Left colon (tissue), 2 donors: ENCODE measurements around the gene TSPAN7. TPM values are rescaled to one million over a fixed set of nuclear protein-coding genes. Genes with fewer than 3 reads are reported as not detected.

Source experiments
- ATAC-seq: fragments of 200-7000 bp; cut with Tn5 transposase; one replicate; pipeline ENCODE4 v1.9.1; 2020; ENCODE audit warnings: mild to moderate bottlenecking, moderate library complexity
- DNase-seq, 2 donors: peaks; one replicate each; pipeline ENCODE4 v3.0.0-alpha.2; 2020
- intact Hi-C, 2 donors: fragments of 100-400 bp; cut with DNase I in 1 of 2; cut with micrococcal nuclease in 1 of 2; formaldehyde crosslinking; loops; one replicate each; pipeline versions ENCODE4 v1.11.2 to v1.14.0; 2022; cut with DNase I, micrococcal nuclease
- total RNA-seq, 2 donors: library from RNA; stranded (reverse); fragmentation: NEBNext Ultra II Directional; extraction: Animal tissue kit (Norgen Biotek cat#: 25700); gene quantifications; one replicate each; pipeline ENCODE4 v1.2.1, GENCODE V29; 2021
- donor health status: DM: no; HTN: no; CAD: no.
- donor health status: DM: yes; HTN: yes; CAD: no.

TSPAN7 gene
- total RNA-seq, 2 donors from 2014 or later: 97.1 to 114 TPM

DNA sequence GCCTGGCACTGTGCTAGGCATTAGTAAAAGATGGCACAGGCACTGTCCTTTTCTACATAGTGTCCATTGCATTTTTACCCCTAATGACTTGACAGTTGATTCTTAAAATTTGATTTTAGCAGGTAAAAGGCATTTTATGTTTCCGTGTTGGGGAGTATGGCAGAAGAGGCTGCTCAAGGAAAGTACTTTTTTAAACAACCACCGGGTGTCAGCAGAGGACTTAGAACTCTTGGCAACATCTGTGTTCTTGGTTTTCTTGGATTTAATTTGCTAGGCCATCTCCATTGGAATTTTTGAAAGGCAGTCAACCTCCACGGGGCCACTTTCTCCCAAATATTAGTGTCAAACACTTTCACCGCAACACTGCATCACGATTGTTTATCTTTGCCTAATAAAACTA lies 102.9 kb downstream of the TSPAN7 start:
- intact Hi-C loops: no loop called here
- ATAC-seq (peak; percentile 61), DNase-seq (no peak)

DNA sequence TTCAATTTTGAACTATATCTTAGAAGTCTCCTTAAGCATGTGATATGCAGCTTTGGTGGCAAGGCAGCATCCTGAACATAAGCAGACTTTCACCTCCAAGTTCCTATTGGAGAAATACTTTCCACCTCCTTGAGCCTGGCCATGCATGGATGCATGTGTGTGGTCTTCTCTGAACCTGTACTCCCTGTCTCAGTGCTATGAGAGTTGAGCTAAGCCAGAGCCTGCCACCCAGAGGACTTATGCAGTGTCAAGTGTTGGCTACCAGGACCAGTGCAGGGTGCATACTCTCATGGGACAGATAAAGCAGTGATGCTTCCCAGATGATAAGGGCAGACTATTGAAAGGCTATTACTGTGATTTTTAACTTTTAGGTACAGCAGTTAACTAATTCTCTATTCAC lies 105.6 kb downstream of the TSPAN7 start:
- intact Hi-C loops: no loop called here
- DNase-seq: no peak
- ATAC-seq: no peak

DNA sequence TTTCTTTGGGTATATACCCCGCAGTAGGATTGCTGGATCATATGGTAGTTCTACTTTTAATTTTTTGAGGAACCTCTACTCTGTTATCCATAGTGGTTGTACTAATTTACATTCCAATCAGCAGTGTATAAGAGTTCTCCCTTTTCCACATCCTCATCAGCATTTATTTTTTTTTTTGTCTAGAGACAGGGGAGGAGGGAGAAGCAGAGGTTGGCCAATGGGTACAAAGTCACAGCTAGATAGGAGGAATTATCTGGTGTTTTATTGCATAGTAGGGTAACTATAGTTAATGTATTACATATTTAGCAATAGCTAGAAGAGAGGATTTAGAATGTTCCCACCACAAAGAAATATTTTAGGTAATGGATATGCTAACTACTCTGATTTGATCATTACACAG lies 107.4 kb downstream of the TSPAN7 start:
- ATAC-seq: peak; percentile 85
- intact Hi-C loops: no loop called here
- no peak for DNase-seq

DNA sequence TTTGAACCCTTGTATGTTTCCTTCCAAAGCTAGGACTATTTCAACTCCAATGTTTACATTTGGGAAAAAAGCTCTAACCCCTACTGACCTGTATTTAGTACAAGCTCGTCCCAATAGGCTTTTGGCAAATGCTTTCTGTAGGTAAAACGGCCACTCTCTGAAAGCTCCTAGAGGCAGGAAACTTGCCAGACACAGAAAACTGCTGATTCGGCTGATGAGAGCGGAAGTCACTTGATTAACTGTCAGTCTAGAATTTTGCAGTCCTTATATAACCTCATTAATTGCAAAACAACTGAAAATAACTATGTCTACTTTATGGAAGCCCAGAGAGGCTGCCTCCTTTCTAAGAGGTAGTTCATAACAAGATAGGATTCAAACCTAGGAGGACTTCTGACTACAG lies 108.1 kb downstream of the TSPAN7 start:
- no peak for ATAC-seq
- no peak for DNase-seq
- intact Hi-C loops: no loop called here

DNA sequence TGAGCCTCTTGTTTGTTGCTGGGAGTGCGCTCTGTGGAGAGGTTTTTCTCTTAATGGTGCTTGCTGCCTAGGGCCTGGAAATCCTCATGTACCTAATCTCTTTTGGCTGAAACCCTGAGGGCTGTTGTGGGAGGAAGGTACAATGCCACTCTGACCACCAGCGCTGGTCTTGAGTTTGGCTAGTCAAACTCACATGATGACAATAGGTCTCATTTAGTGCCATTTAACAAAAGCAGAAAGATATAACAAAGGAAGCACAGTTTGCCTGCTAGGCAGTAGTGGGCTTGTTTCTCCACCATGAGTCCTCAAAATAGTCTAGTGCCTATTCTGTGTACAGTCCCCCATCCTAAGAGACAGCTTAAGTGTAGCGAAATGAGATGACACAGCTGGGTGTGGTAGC lies 111.3 kb downstream of the TSPAN7 start:
- intact Hi-C loops: no loop called here
- DNase-seq (no peak), ATAC-seq (no peak)

DNA sequence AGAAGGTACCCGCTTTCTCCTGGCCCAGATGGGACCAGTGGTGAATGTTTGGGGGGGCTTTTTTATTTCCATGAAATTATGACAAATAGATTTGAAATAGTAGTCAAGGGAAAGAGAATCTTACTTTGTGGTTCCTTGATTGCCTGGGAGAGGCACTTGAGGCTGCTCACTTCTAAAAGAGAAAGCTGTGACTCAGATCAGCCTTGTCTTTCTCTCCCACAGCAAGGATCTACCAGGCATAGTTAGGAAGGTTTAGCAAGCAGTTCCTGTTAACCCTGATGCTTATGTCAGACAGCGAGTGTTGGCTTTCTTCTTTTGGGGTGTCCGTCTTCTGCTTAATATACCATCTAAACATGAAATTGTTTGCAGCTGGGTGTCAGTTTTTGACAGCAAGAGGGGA lies 114.5 kb downstream of the TSPAN7 start:
- DNase-seq (no peak), ATAC-seq (no peak)
- intact Hi-C loops: no loop called here

DNA sequence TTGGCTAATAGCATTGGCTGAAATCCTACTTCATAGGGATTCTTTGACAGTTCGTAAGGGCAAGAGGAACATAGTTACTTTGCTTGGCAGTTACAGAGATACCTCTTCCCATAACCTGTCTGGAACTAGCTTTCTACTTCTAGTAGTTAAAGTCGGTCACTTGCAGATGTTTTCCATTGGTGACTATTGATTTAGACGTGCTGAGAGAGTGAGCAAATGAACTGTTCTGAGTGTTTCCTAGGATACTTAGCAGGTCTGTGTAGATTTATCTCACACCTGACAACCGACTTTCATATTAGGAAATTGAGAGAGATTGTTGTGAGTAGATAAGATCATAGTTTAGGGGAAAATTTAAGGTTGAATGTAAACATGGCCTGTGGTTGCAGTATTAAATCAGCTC lies 116.8 kb downstream of the TSPAN7 start:
- ATAC-seq (no peak), DNase-seq (no peak)
- intact Hi-C loops: no loop called here

DNA sequence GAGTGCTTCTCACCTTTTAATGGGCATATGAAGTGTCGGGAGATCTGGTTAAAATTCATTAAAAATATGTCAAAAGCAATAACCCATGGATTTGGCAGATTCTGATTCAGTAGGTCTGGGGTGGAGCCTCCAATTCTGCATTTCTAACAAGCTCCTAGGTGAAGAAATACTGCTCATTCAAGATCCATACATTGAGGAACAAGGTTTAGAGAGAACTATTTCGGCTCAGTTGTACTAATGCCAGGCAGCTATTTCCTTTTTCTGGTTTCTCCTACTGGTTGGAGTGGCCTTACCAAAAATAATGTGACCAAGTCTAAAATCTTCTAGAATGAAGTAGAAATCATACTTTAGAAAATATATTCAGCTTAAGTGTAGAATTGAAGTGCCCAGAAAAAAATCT lies 117.5 kb downstream of the TSPAN7 start:
- intact Hi-C loops: no loop called here
- DNase-seq (no peak), ATAC-seq (no peak)

DNA sequence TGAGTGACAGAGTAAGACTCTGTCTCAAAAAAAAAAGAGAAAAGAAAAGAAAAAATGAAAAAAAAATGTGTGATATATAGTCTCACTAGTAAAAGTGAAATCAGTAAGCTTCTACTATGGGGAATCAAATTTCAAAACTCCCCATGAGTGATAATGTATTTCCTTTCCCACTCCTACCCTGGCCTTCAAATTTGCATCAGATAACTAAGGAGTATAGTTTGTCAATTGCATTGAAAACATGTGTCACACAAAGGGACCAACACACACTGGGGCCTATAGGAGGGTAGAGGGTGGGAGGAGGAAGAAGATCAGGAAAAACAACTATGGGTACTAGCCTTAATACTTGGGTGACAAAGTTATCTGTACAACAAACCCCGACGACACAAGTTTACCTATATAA lies 118.4 kb downstream of the TSPAN7 start:
- ATAC-seq: no peak
- DNase-seq: no peak
- intact Hi-C loops: no loop called here

DNA sequence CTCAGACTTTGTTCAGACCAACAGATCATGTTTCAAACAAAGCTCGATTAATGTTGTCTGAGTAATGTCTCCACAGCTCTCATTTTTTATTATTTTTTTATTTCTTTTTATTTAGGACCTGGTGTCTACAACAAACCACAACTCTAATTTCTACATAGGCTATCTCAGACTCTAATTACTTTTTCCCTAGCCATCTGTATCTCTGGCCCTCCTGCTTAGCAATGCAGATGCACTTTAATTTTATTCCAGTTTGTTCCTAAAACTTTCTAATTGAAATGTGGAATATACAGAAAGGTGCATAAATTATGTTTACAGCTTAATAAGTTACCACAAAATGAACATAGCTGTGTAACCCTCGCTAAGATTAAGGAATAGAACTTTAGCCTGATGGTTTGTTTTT lies 120.8 kb downstream of the TSPAN7 start:
- intact Hi-C loops: no loop called here
- ATAC-seq (no peak), DNase-seq (no peak)

DNA sequence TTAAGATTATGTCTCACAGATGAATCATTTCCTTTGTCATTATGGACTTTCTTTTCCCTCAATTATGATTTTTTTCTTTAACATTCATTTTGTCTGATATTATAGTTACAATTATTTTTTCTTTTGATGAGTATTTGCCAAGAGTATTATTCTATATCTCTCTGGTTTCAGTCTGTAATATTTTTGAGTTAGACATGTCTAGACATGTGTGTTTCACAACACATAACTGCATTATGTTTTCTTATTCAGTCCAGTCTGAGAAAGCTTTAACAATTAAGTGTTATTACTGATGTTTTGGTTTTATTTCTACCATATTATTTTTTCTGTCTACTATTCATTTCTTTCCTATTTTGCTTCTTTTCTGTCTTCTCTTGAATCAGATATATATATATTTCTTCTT lies 131.6 kb downstream of the TSPAN7 start:
- ATAC-seq (no peak), DNase-seq (no peak)
- intact Hi-C loops: no loop called here

DNA sequence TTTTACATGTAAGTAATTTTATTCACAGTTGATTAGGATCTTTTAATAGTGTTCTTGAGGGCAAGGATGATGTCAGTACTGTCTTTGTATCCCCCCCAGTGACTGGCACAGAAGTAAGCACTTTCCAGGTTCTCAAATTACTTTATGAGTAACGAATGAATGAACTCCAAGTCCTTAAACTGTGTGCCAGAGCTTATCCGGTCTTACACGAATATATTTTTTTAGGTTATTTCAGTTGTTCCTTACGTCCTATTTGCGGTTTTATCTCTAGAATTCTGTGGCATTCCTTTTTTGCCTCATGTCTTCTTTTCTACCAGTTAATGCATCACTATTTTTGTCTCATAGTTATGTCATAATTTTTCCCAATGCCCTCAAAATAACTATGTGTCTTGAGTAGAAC lies 133.1 kb downstream of the TSPAN7 start:
- no peak for DNase-seq
- ATAC-seq: no peak
- intact Hi-C loops: no loop called here

DNA sequence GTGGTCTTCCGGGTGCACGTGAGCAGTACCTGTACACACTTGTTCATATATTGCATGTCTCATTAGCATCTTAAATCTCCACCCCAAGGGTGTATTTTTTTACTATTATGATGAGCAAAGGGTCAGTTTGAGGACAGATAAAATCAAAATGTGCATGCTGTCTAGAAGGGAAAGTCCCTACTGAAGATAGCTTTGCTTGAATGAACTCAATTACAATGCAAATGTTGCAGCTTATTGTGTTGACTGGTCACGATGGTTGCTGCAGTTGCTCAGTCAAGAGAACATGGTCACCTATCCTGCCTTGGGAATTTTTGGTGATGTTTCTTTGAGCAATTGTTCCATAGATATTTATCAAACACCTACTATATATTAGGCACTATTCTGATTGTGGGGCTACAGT lies 136.1 kb downstream of the TSPAN7 start:
- no peak for ATAC-seq
- intact Hi-C loops: no loop called here
- no peak for DNase-seq

DNA sequence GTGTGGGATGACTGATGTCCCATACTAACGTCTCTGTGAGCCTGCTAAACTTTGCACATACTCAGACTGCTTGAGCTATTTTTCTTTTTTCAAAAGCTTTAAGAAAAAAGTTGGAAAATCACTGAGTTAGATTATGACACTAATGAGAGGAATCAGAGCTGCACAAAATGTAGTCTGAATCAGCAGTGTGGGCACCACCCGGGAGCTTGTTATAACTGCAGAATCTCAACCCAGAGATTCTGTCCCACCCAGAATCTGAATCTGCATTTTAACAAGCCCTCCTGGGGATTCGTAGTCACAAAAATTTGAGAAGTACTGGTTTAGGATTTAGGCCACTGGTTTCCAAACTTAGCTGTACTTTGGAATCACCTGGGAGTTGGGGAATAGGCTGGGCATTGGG lies 137.8 kb downstream of the TSPAN7 start:
- DNase-seq (no peak), ATAC-seq (no peak)
- intact Hi-C loops: no loop called here

DNA sequence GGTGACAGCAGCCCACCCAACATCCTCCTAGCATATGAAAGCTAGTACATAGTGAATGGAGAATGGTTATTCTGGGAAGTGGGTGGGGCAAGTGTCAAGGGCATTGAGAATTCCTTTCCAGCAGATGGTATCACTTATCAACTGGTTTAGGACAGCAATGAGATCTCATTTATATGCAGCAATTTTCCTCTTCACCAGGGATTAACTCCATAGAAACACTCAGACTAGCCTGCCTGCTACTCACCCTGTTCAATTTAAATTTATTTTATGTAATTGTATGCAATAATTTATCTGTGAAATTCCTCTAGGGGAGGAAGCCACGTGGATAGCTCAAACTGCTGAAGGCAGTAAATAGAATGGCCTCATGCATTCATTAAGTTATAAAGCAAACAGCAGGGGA lies 138.4 kb downstream of the TSPAN7 start:
- ATAC-seq: no peak
- DNase-seq: no peak
- intact Hi-C loops: no loop called here

DNA sequence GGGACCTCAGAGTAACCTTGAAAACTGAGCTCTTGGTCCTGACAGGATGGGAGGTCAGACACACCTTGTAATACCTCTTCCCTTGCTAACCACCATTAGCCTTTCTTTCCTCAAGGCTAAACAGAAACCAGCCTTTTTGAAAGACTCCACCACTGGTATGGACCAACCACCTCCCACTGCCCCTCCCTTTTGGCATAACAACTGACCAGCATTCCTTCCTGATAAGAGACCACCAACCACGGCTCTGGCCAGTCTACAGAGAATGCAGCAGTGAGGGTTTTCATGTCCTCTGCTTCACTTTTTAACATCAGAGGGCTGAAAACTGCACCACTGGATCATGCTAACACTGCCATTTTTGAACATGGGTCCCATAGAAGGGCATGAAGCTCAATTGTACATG lies 139.7 kb downstream of the TSPAN7 start:
- ATAC-seq (no peak), DNase-seq (no peak)
- intact Hi-C loops: no loop called here

DNA sequence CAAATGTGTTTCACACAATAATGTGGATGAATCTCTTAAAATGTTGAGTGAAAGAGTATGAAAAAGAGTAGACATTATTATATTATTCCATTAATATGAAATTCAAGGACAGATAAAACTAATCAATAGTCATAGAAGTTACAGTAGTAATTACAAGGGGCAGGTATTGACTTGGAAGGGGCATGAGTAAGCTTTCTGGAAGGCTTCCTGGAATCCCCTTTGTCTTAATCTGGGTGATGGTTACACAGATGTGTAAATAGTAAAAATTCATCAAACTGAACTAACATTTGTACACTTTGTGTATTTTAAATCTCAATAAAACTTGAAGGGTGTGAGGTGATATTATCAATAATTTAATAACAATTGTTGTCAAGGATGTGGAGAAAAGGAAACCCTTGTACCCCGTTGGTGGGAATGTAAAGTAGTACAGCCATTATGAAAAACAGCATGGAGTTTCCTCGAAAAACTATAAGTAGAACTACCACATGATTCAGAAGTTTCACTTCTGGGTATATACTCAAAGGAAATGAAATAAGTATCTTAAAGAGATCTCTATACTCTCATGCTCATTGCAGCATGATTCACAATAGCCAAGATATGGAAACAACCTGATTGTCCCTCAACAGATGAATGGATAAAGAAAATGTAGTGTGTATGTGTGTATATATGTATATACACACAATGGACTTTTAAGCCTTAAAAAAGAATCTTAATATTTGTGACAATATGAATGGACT lies 143.0 kb downstream of the TSPAN7 start:
- intact Hi-C loops: no loop called here
- DNase-seq: no peak
- no peak for ATAC-seq

DNA sequence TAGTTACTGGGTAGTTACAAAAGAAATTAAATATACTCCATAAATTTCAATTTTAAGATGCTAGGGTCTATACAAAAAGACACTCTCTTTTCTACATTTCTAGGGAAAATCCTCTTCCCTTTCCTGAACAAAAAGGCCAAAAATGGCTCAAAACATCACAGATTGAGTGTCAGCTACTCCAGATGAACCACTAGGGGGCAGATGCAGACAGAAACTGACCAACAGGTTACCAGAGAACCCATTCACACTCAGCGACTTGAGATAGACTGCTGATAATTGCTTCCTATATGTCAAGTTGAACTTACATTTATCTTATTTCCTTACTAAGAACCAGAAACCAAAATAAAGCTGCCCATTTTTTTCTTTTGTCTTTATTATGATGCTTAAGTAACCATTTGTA lies 156.5 kb downstream of the TSPAN7 start:
- DNase-seq (no peak), ATAC-seq (no peak)
- intact Hi-C loops: no loop called here

DNA sequence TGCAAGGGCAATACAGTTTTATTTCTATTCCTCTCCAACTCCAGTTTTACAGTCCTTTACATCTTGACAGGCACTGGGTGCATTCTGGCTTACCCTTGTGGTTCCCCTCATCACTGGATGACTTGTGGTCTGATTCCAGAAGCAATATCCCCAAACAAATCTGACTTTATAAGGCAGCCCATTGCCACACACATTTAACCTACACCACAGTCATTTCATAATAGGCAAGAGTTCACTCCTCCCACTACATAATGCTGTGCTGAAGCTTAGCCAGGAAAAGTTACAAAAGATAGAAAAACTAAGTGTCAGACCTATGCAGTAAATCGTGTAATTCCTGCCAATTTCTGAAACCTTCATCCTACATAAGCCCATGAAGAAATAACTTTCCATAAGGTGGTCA lies 157.0 kb downstream of the TSPAN7 start:
- ATAC-seq: no peak
- intact Hi-C loops: no loop called here
- DNase-seq: no peak

DNA sequence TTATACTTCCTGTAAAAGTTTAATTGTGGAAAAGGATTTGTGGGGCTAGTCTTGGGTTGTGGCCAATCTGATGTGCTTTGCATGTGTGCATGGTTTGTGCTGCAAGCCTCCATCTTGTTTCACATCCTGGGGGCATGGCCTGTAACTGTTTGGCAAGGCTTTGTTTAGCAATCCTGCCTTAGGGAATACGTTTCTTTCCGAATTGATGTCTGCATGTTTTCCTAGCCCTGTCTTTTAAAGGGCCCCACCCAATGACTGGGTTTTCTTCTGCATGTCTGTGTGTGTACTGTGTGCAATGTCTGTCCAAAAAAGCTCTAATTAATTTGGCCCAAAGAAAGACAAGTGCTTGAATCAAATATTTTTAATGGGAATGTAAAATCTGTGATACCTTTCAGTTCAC lies 165.3 kb downstream of the TSPAN7 start:
- ATAC-seq: no peak
- intact Hi-C loops: no loop called here

DNA sequence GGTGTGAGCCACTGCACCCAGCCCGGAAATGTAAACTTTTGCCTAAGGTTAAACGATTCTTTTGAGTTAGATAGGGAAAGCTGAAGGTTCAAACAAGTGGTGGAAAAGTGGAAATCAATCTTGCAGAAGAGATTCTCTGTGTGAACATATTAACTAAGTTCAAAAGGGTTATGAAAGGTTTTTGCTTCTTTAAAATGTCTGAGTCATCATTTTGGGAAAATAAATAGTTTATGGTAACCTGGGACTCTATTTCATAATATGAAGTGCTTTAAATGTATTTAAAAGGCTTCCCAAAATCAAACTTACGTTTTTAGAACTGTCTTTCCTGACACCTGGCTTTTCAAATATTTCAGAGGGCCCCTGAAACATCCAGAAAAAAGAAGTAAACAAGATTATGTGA lies 166.3 kb downstream of the TSPAN7 start:
- ATAC-seq (no peak), DNase-seq (no peak)
- intact Hi-C loops: no loop called here

More for the DNA sequence above, 165.3 kb downstream of the TSPAN7 start:
- no peak for DNase-seq

DNA sequence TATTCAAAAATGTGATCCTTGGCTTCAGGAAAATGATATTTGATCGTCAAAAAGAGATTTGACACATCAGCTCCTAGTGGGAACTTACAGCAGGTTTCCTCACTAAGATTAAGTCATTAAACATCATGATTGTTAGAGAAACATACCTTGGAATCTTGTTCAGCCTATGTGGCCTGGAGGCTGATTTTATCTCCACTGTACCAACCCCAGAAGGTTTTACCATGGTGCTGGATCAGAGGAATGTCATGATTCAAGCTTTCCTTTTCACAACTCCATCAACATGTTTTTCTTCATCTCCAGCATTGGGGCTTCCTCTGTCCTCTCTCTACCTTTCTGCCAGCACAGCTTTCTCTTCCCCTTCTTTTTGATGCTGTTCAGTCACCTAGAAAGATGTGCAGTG lies 171.5 kb downstream of the TSPAN7 start:
- DNase-seq (no peak), ATAC-seq (no peak)
- intact Hi-C loops: no loop called here
